NB4 (cell line): ENCODE measurements around the gene FASN.

Experiments
- CTCF ChIP-seq: IDR thresholded peaks from one replicate; pipeline ENCODE4 v1.5.1; 2012; ENCODE audit warnings: low read depth, low read length
- POLR2A ChIP-seq: IDR thresholded peaks from 2 replicates; pipeline ENCODE4 v1.6.1; 2011; ENCODE audit warnings: mild to moderate bottlenecking; ENCODE audit not compliant: insufficient read length; ENCODE audit errors: extremely low read depth
- TF ChIP-seq, protein P1 (sequence below): IDR thresholded peaks from 2 replicates; pipeline ENCODE4 v1.6.1; 2011; ENCODE audit warnings: low read depth, low read length

DNA sequence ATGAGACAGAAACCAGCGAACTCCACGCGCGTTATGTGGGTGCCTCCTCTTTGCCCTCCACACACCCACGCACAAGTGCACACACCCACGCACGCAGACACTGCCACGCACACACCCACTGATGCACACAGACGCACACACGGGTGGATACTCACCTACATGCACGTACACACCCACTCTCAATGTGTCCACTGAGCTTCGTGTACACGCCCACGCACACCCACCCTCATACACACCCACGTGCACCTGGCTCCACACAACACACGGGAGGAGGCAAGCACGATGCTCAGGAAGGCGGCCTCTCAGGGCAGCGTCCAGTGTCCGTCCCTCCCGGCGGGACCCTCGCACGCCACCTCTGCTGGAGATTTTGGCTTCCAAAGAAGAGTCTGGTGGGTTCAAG is 50.7 kb downstream of the FASN start:
- TF ChIP-seq POLR2A = no peak
- TF ChIP-seq CTCF = no peak
- TF ChIP-seq, protein P1, sequence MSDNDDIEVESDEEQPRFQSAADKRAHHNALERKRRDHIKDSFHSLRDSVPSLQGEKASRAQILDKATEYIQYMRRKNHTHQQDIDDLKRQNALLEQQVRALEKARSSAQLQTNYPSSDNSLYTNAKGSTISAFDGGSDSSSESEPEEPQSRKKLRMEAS = no peak
